ENCODE measurements around the gene MYF6. TPM values are rescaled to one million over a fixed set of nuclear protein-coding genes. Genes with fewer than 3 reads are reported as not detected.

The MYF6 gene
- total and polyA plus RNA-seq, 2 experiments from 2014 or later: 0.30 TPM; not detected in 1

DNA sequence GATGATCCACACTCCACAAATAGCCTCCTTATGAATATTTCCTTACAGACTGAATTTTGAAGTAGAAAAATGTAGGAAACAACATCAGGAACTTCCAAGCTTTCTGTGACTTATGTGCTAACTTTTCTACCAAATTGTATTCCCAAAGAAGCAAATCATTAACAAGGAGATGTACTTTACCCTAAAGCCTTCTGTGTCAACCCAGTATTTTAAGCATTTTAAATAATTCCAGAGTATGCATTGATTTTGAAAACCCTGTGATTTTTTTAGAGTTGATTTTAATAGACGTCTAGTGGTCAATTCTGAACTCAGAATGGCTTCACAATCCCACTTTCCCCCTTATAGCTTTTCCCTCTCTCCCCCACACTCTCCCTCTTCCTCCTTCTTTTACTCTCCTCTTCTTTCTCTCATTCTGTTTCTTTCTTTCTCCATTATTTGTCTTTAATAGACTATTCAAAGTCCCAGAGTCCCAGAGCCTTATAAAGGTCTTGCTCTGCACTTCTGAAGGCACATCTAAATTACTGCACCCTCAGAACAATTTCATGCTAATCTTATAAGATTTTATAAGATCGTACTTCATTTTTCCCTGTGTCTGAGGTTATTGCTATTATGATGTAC, 10.1 kb upstream of the MYF6 start:
- Histone ChIP-seq H3K4me1 (ENCODE audit: insufficient read depth) (no peaks in the 10 kb centered on the region), H3K9me2 (replicated peaks; ENCODE audit: insufficient read depth) (no peaks in the 10 kb centered on the region), H4K20me1 (ENCODE audit: insufficient read depth, poor library complexity, severe bottlenecking) (no peaks in the 10 kb centered on the region), H2AFZ (peak overlapping the region; percentile 22), H3K4me2 (peak overlapping the region; percentile 48), H3K79me2 (no peaks in the 10 kb centered on the region), H3K36me3 (replicated peaks; ENCODE audit: insufficient read depth, low read depth) (no peaks in the 10 kb centered on the region), H3K4me3 (no peak overlapping the region), H3K9me3 (ENCODE audit: low read depth) (no peaks in the 10 kb centered on the region), H3K27me3 (no peaks in the 10 kb centered on the region), H3K27ac (no peak overlapping the region)
- no peak for DNase-seq (ENCODE audit: low spot score)
- TF ChIP-seq CTCF (IDR thresholded peaks at IDR 0.05; ENCODE audit: poor library complexity) (no peak), EZH2phosphoT487 (IDR thresholded peaks at IDR 0.05; ENCODE audit: low read depth, severe bottlenecking, unreplicated experiment) (no peak), EZH2 (IDR thresholded peaks at IDR 0.05; ENCODE audit: borderline replicate concordance) (no peak)
- WGBS (ENCODE audit: low lambda C conversion rate, missing lambda C conversion rate): 71% methylated on average over 2 of the region's 2 CpGs

- Histone ChIP-seq H3K9me2 (replicated peaks; ENCODE audit: insufficient read depth) (no peaks in the 10 kb centered on the region), H3K27me3 (no peaks in the 10 kb centered on the region), H3K36me3 (replicated peaks; ENCODE audit: insufficient read depth, low read depth) (no peaks in the 10 kb centered on the region), H3K4me3 (no peak overlapping the region), H3K4me2 (no peak overlapping the region), H3K9me3 (ENCODE audit: low read depth) (no peaks in the 10 kb centered on the region), H4K20me1 (ENCODE audit: insufficient read depth, poor library complexity, severe bottlenecking) (no peaks in the 10 kb centered on the region), H3K79me2 (no peaks in the 10 kb centered on the region), H3K4me1 (ENCODE audit: insufficient read depth) (no peaks in the 10 kb centered on the region), H3K27ac (no peak overlapping the region), H2AFZ (no peak overlapping the region)
- no peak for DNase-seq (ENCODE audit: low spot score)
- TF ChIP-seq CTCF (IDR thresholded peaks at IDR 0.05; ENCODE audit: poor library complexity): no peak
- TF ChIP-seq EZH2 (IDR thresholded peaks at IDR 0.05; ENCODE audit: borderline replicate concordance): no peak
- no peak for TF ChIP-seq EZH2phosphoT487 (IDR thresholded peaks at IDR 0.05; ENCODE audit: low read depth, severe bottlenecking, unreplicated experiment)
- WGBS (ENCODE audit: low lambda C conversion rate, missing lambda C conversion rate): 82% methylated on average over 7 of the region's 7 CpGs
These were observed 9.2 kb upstream of the MYF6 start for GRCh38 chr12:80698256-80698655.

GRCh38 chr12:80698847-80699542, 8.4 kb upstream of the MYF6 start:
- Histone ChIP-seq H3K36me3 (replicated peaks; ENCODE audit: insufficient read depth, low read depth) (no peaks in the 10 kb centered on the region), H3K27ac (no peak overlapping the region), H3K4me1 (ENCODE audit: insufficient read depth) (no peaks in the 10 kb centered on the region), H3K4me2 (no peak overlapping the region), H4K20me1 (ENCODE audit: insufficient read depth, poor library complexity, severe bottlenecking) (no peaks in the 10 kb centered on the region), H3K9me3 (ENCODE audit: low read depth) (no peaks in the 10 kb centered on the region), H3K4me3 (no peak overlapping the region), H3K27me3 (no peaks in the 10 kb centered on the region), H3K9me2 (replicated peaks; ENCODE audit: insufficient read depth) (no peaks in the 10 kb centered on the region), H3K79me2 (no peaks in the 10 kb centered on the region), H2AFZ (no peak overlapping the region)
- WGBS (ENCODE audit: low lambda C conversion rate, missing lambda C conversion rate): 85% methylated on average over 7 of the region's 7 CpGs
- no peak for DNase-seq (ENCODE audit: low spot score)
- TF ChIP-seq EZH2phosphoT487 (IDR thresholded peaks at IDR 0.05; ENCODE audit: low read depth, severe bottlenecking, unreplicated experiment) (no peak), CTCF (IDR thresholded peaks at IDR 0.05; ENCODE audit: poor library complexity) (no peak), EZH2 (IDR thresholded peaks at IDR 0.05; ENCODE audit: borderline replicate concordance) (no peak)
